NCI-H345 treated with DMSO at 0.1 percent for 48 hours (cell line): ENCODE measurements around the gene ASB3.
"Not testable (repeated sequence)": the region's sequence is repeated elsewhere in the genome, so short reads cannot be mapped to it uniquely, and the experiment has no call there.

Experiments
- DNase-seq: peaks from one replicate; lab custom pipeline; 2025; ENCODE audit not compliant: unreplicated experiment; lab: John Stamatoyannopoulos, UW

ASB3 gene

GRCh38 chr2:53786705-53787613 lies at the start of gene ASB3, which contains the start of gene ERLEC1:
Gene ASB3, minus strand, starts transcription at chr2:53786953. Its CDS starts 21,381 bp downstream, at chr2:53765572.
Gene ERLEC1, plus strand, starts transcription at chr2:53787044. Its CDS starts 167 bp downstream, at chr2:53787211.
- DNase-seq, result peak; percentile 84

GRCh38 chr2:53829980-53830290 lies 43.2 kb upstream of the ASB3 start:
- not testable (repeated sequence) for DNase-seq

GRCh38 chr2:53829273-53829979 lies 42.7 kb upstream of the ASB3 start:
- DNase-seq, result no peak

GRCh38 chr2:53828331-53828730 lies 41.6 kb upstream of the ASB3 start:
- DNase-seq, result no peak

GRCh38 chr2:53827398-53828175 lies 40.8 kb upstream of the ASB3 start:
- no peak for DNase-seq

GRCh38 chr2:53826587-53827397 lies 40.0 kb upstream of the ASB3 start:
- DNase-seq, result no peak

GRCh38 chr2:53826030-53826410 lies 39.3 kb upstream of the ASB3 start:
- DNase-seq, result no peak

- not testable (repeated sequence) for DNase-seq
These were observed 36.9 kb upstream of the ASB3 start for GRCh38 chr2:53823639-53824038.

- DNase-seq, result no peak
These were observed 35.1 kb upstream of the ASB3 start for GRCh38 chr2:53821810-53822209.

- no peak for DNase-seq
These were observed 34.0 kb upstream of the ASB3 start for GRCh38 chr2:53820711-53821110.

GRCh38 chr2:53820048-53820447 lies 33.3 kb upstream of the ASB3 start:
- no peak for DNase-seq

- no peak for DNase-seq
These were observed 32.9 kb upstream of the ASB3 start for GRCh38 chr2:53819634-53820033.

GRCh38 chr2:53818854-53819435 lies 32.2 kb upstream of the ASB3 start:
- DNase-seq, result no peak

- no peak for DNase-seq
These were observed 26.4 kb upstream of the ASB3 start for GRCh38 chr2:53813151-53813550.

- DNase-seq, result no peak
These were observed 24.8 kb upstream of the ASB3 start for GRCh38 chr2:53811601-53812000.

GRCh38 chr2:53802617-53803151 lies 15.9 kb upstream of the ASB3 start:
- DNase-seq, result no peak

GRCh38 chr2:53801547-53801946 lies 14.8 kb upstream of the ASB3 start:
- DNase-seq, result no peak

GRCh38 chr2:53793821-53794220 lies 7.1 kb upstream of the ASB3 start:
- DNase-seq, result no peak

- DNase-seq, result no peak
These were observed 6.5 kb upstream of the ASB3 start for GRCh38 chr2:53793261-53793660.
